ENCODE measurements around the gene KRTAP4-5. TPM values are rescaled to one million over a fixed set of nuclear protein-coding genes. Genes with fewer than 3 reads are reported as not detected.

Gene KRTAP4-5
- total RNA-seq, 2 donors from 2014 or later, result not detected

GRCh38 chr17:41185001-41185400, 35.4 kb upstream of the KRTAP4-5 start:
- intact Hi-C loops (cut with DNase I), result no loop called here
- no peak for DNase-seq (ENCODE audit: low spot score)
- H3K36me3 ChIP-seq, result no peaks in the 10 kb centered on the region

GRCh38 chr17:41184480-41184961, 34.9 kb upstream of the KRTAP4-5 start, which contains the start of gene KRTAP4-1:
Gene KRTAP4-1 (minus strand): TSS chr17:41184911. CDS start chr17:41184854, 57 bp downstream.
- Histone ChIP-seq H3K27me3 (replicated peaks; ENCODE audit: insufficient read depth) (no peaks in the 10 kb centered on the region), H3K36me3 (no peaks in the 10 kb centered on the region), H3K27ac (no peak within 1 kb of the TSS), H3K9me3 (no peaks in the 10 kb centered on the region), H3K4me3 (no peak within 1 kb of the TSS), H3K4me1 (replicated peaks) (no peaks in the 10 kb centered on the region)
- intact Hi-C loops (cut with DNase I), result no loop called here
- TF ChIP-seq POLR2AphosphoS5 (IDR thresholded peaks at IDR 0.05), result no peak
- TF ChIP-seq CTCF (IDR thresholded peaks at IDR 0.05), result no peak
- no peak for TF ChIP-seq POLR2A (IDR thresholded peaks at IDR 0.05)
- no peak for DNase-seq (ENCODE audit: low spot score)
- 77% methylated on average over 9 of the region's 9 CpGs for WGBS

More at GRCh38 chr17:41185001-41185400, 35.4 kb upstream of the KRTAP4-5 start:
- Histone ChIP-seq H3K9me3 (no peaks in the 10 kb centered on the region), H3K4me1 (replicated peaks) (no peaks in the 10 kb centered on the region), H3K4me3 (no peak overlapping the region), H3K27me3 (replicated peaks; ENCODE audit: insufficient read depth) (no peaks in the 10 kb centered on the region), H3K27ac (no peak overlapping the region)
- no peak for TF ChIP-seq CTCF (IDR thresholded peaks at IDR 0.05)
- TF ChIP-seq POLR2A (IDR thresholded peaks at IDR 0.05), result no peak
- no peak for TF ChIP-seq POLR2AphosphoS5 (IDR thresholded peaks at IDR 0.05)
- WGBS, result 57% methylated on average over 1 of the region's 1 CpG

- Histone ChIP-seq H3K27me3 (replicated peaks; ENCODE audit: insufficient read depth) (no peaks in the 10 kb centered on the region), H3K36me3 (no peaks in the 10 kb centered on the region), H3K27ac (no peak overlapping the region), H3K9me3 (no peaks in the 10 kb centered on the region), H3K4me1 (replicated peaks) (no peaks in the 10 kb centered on the region), H3K4me3 (no peak overlapping the region)
- DNase-seq (ENCODE audit: low spot score), result no peak
- WGBS, result 76% methylated on average over 1 of the region's 1 CpG
- intact Hi-C loops (cut with DNase I), result no loop called here
- TF ChIP-seq POLR2A (IDR thresholded peaks at IDR 0.05), result no peak
- no peak for TF ChIP-seq CTCF (IDR thresholded peaks at IDR 0.05)
- TF ChIP-seq POLR2AphosphoS5 (IDR thresholded peaks at IDR 0.05), result no peak
Observed at GRCh38 chr17:41178843-41179616, 29.4 kb upstream of the KRTAP4-5 start.

GRCh38 chr17:41178341-41178740, 28.7 kb upstream of the KRTAP4-5 start:
- Histone ChIP-seq H3K4me1 (replicated peaks) (no peaks in the 10 kb centered on the region), H3K27ac (no peak overlapping the region), H3K27me3 (replicated peaks; ENCODE audit: insufficient read depth) (no peaks in the 10 kb centered on the region), H3K4me3 (no peak overlapping the region), H3K9me3 (no peaks in the 10 kb centered on the region), H3K36me3 (no peaks in the 10 kb centered on the region)
- 92% methylated on average over 3 of the region's 3 CpGs for WGBS
- no peak for DNase-seq (ENCODE audit: low spot score)
- intact Hi-C loops (cut with DNase I), result no loop called here
- TF ChIP-seq CTCF (IDR thresholded peaks at IDR 0.05) (no peak), POLR2A (IDR thresholded peaks at IDR 0.05) (no peak), POLR2AphosphoS5 (IDR thresholded peaks at IDR 0.05) (no peak)

Data from prostate gland (tissue), 2 donors.